IMR-90 (cell line): ENCODE results near the gene DOCK1. TPM values are rescaled to one million over a fixed set of nuclear protein-coding genes. Genes with fewer than 3 reads are reported as not detected.

Experiments
- ATAC-seq: fragments of 200-7000 bp; cut with Tn5 transposase; 2 replicates; pipeline ENCODE4 v1.9.1; 2020; ENCODE audit warnings: low read depth, mild to moderate bottlenecking, moderate library complexity
- BruUV-seq: library from RNA; stranded (reverse); fragments of 400-500 nt; replicated peaks from 2 replicates; lab custom pipeline; 2021; lab: Mats Ljungman, UMichigan
- CTCF ChIA-PET: fragments of 300-600 bp; formaldehyde crosslinking; extraction: SDS; loops from one replicate; lab custom pipeline; 2021; ENCODE audit warnings: antibody characterized with exemption; lab: Yijun Ruan, JAX
- POLR2A ChIA-PET: fragments of 300-600 bp; sonication (Branson Sonifier 250); formaldehyde crosslinking; loops from one replicate; lab custom pipeline; 2022; ENCODE audit warnings: antibody characterized with exemption; ENCODE audit not compliant: unreplicated experiment; lab: Charles Lee
- DNase-seq: peaks from one replicate; pipeline ENCODE4 v3.0.0; 2013
- H2AFZ ChIP-seq: replicated peaks from 2 replicates; pipeline ENCODE3; 2013; ENCODE audit warnings: low read length, mild to moderate bottlenecking; ENCODE audit not compliant: poor library complexity
- H2AK5ac ChIP-seq: 2 replicates; pipeline ENCODE4 v1.6.1; 2013; ENCODE audit warnings: low read depth, low read length, inconsistent platforms
- H2AK9ac ChIP-seq: replicated peaks from 2 replicates; pipeline ENCODE3; 2013; ENCODE audit warnings: mild to moderate bottlenecking, low read depth, low read length, moderate library complexity; ENCODE audit not compliant: poor library complexity
- H2BK120ac ChIP-seq: 2 replicates; pipeline ENCODE4 v1.6.1; 2013; ENCODE audit warnings: low read depth, low read length, inconsistent platforms
- H2BK15ac ChIP-seq: 3 replicates; pipeline ENCODE4 v1.6.1; 2013; ENCODE audit warnings: low read depth, low read length, inconsistent platforms
- H2BK20ac ChIP-seq: 2 replicates; pipeline ENCODE4 v1.6.1; 2013; ENCODE audit warnings: low read depth, mild to moderate bottlenecking, inconsistent platforms, low read length, moderate library complexity
- H2BK5ac ChIP-seq: 2 replicates; pipeline ENCODE4 v1.6.1; 2013; ENCODE audit warnings: mild to moderate bottlenecking, low read depth, low read length, inconsistent platforms; ENCODE audit not compliant: poor library complexity, severe bottlenecking
- H3K14ac ChIP-seq: replicated peaks from 2 replicates; pipeline ENCODE4 v1.6.1; 2013; ENCODE audit warnings: low read depth, low read length, inconsistent platforms
- H3K18ac ChIP-seq: 2 replicates; pipeline ENCODE4 v1.6.1; 2013; ENCODE audit warnings: low read depth, low read length, control low read depth
- H3K23ac ChIP-seq: 2 replicates; pipeline ENCODE4 v1.6.1; 2013; ENCODE audit warnings: low read depth, low read length, inconsistent platforms
- H3K27ac ChIP-seq: 2 replicates; pipeline ENCODE4 v1.5.1; 2013; ENCODE audit warnings: mild to moderate bottlenecking, control low read depth, low read length; ENCODE audit not compliant: insufficient read depth
- H3K27me3 ChIP-seq: 2 replicates; pipeline ENCODE4 v1.6.1; 2013; ENCODE audit warnings: low read length; ENCODE audit not compliant: control insufficient read depth, insufficient read depth
- H3K36me3 ChIP-seq: 2 replicates; pipeline ENCODE4 v1.6.1; 2013; ENCODE audit warnings: low read length, mixed read lengths; ENCODE audit not compliant: control insufficient read depth, insufficient read depth
- H3K4ac ChIP-seq: 2 replicates; pipeline ENCODE4 v1.6.1; 2013; ENCODE audit warnings: low read depth, low read length, inconsistent platforms
- H3K4me1 ChIP-seq: 2 replicates; pipeline ENCODE4 v1.6.1; 2013; ENCODE audit warnings: low read length, mixed read lengths; ENCODE audit not compliant: control insufficient read depth, insufficient read depth
- H3K4me2 ChIP-seq: 2 replicates; pipeline ENCODE4 v1.6.1; 2013; ENCODE audit warnings: low read depth, mild to moderate bottlenecking, control low read depth, low read length, moderate library complexity
- H3K4me3 ChIP-seq: 2 replicates; pipeline ENCODE4 v1.5.1; 2013; ENCODE audit warnings: low read depth, mild to moderate bottlenecking, control low read depth, low read length, moderate library complexity; ENCODE audit not compliant: insufficient read depth
- H3K56ac ChIP-seq: 2 replicates; pipeline ENCODE4 v1.6.1; 2013; ENCODE audit warnings: low read length, inconsistent platforms; ENCODE audit not compliant: insufficient read depth; ENCODE audit errors: extremely low read depth
- H3K79me1 ChIP-seq, 2 experiments: 2 replicates each; pipeline ENCODE4 v1.6.1; 2013; ENCODE audit warnings: low read length in 2 of 2, inconsistent platforms in 1 of 2, low read depth in 1 of 2
- H3K9ac ChIP-seq: 2 replicates; pipeline ENCODE4 v1.6.1; 2013; ENCODE audit warnings: low read depth, low read length, control low read depth
- H3K9me1 ChIP-seq: 2 replicates; pipeline ENCODE4 v1.6.1; 2013; ENCODE audit warnings: low read length, inconsistent platforms; ENCODE audit not compliant: insufficient read depth
- H3K9me3 ChIP-seq: 2 replicates; pipeline ENCODE4 v1.6.1; 2013; ENCODE audit warnings: low read length; ENCODE audit not compliant: control insufficient read depth, insufficient read depth
- H4K20me1 ChIP-seq: 2 replicates; pipeline ENCODE4 v1.6.1; 2013; ENCODE audit warnings: low read length, inconsistent platforms; ENCODE audit not compliant: insufficient read depth
- H4K5ac ChIP-seq: 2 replicates; pipeline ENCODE4 v1.6.1; 2013; ENCODE audit warnings: mild to moderate bottlenecking, low read depth, low read length, control low read depth
- H4K8ac ChIP-seq, 2 experiments: 2 replicates each; pipeline ENCODE4 v1.6.1; 2013; ENCODE audit warnings: low read depth in 2 of 2, low read length in 2 of 2, control low read depth in 1 of 2, inconsistent platforms in 1 of 2
- H4K91ac ChIP-seq: 2 replicates; pipeline ENCODE4 v1.6.1; 2013; ENCODE audit warnings: low read depth, low read length, inconsistent platforms; ENCODE audit not compliant: insufficient read depth
- CHD1 ChIP-seq: IDR thresholded peaks from 2 replicates; pipeline ENCODE4 v1.6.1; 2012; ENCODE audit warnings: low read depth, low read length, improper control_type of control experiment
- MAZ ChIP-seq: IDR thresholded peaks from 2 replicates; pipeline ENCODE4 v1.6.1; 2012; ENCODE audit warnings: low read depth, mild to moderate bottlenecking, low read length, improper control_type of control experiment, moderate library complexity, borderline replicate concordance
- NFE2L2 ChIP-seq: fragments of 150-350 bp; IDR thresholded peaks from 2 replicates; pipeline ENCODE4 v1.6.1; 2016; ENCODE audit warnings: low read depth, mild to moderate bottlenecking, low read length
- RAD21 ChIP-seq: IDR thresholded peaks from 2 replicates; pipeline ENCODE4 v1.6.1; 2012; ENCODE audit warnings: low read length, improper control_type of control experiment
- whole genome bisulfite sequencing, 2 experiments: methylation state at CpG; one replicate each; pipeline versions ENCODE4 v1.1.5 to v1.1.7; 2013; ENCODE audit warnings: missing lambda C conversion rate in 2 of 2; ENCODE audit not compliant: insufficient read length in 1 of 2; ENCODE audit errors: extremely low coverage in 2 of 2; 5-methylcytosine and 5-hydroxymethylcytosine counted together
- dilution Hi-C: fragments of 300-500 bp; cut with HindIII; formaldehyde crosslinking; loops from one replicate; pipeline ENCODE4 v1.14.3; 2018; ENCODE audit warnings: low sequenced_read_pairs; ENCODE audit not compliant: unreplicated experiment
- in situ Hi-C: fragments of 300-500 bp; cut with MboI; formaldehyde crosslinking; loops from 3 replicates; pipeline ENCODE4 v1.14.3; 2019; ENCODE audit warnings: low sequenced_read_pairs, inconsistent platforms, mixed read lengths
- intact Hi-C: fragments of 100-400 bp; cut with micrococcal nuclease; formaldehyde crosslinking; loops from 2 replicates; pipeline ENCODE4 v1.10.0; 2022
- polyA plus RNA-seq, 3 experiments: library from polyadenylated mRNA; depleted of rRNA; stranded (reverse); fragments of >200 nt; gene quantifications; 2 replicates each; pipeline ENCODE4 v1.2.3, GENCODE V29; 2012; ENCODE audit warnings: low replicate concordance in 1 of 3
- total RNA-seq: library from RNA; depleted of rRNA; stranded (reverse); fragments of >200 nt; gene quantifications from 2 replicates; pipeline ENCODE4 v1.2.3, GENCODE V29; 2012

DOCK1 gene
- total and polyA plus RNA-seq, 2 of the 4 experiments (the other 2 are of a cell fraction), result 28.2 to 71.0 TPM

GRCh38 chr10:127207081-127207480, 301.9 kb downstream of the DOCK1 start:
- Histone ChIP-seq H3K9me3 (no peaks in the 10 kb centered on the region), H3K9me1 (no peaks in the 10 kb centered on the region), H2AFZ (no peak overlapping the region), H3K14ac (no peak overlapping the region), H4K8ac (no peak overlapping the region), H4K91ac (no peak overlapping the region), H3K4me3 (no peak overlapping the region), H3K27me3 (no peaks in the 10 kb centered on the region), H3K23ac (no peak overlapping the region), H3K18ac (no peak overlapping the region), H3K36me3 (peaks cover 10% of the 10 kb centered on the region), H2BK120ac (no peak overlapping the region), H3K4me1 (no peaks in the 10 kb centered on the region), H2AK9ac (no peak overlapping the region), H3K4ac (no peak overlapping the region), H3K56ac (no peak overlapping the region), H3K4me2 (no peak overlapping the region), H3K9ac (no peak overlapping the region), H4K5ac (no peak overlapping the region), H2AK5ac (no peak overlapping the region), H2BK20ac (no peak overlapping the region), H2BK15ac (no peak overlapping the region), H3K79me1 (no peaks in the 10 kb centered on the region; a peak in 1 of 4 replicates), H4K20me1 (no peaks in the 10 kb centered on the region), H2BK5ac (no peak overlapping the region), H3K27ac (no peak overlapping the region)
- no peak for TF ChIP-seq RAD21
- TF ChIP-seq MAZ, result no peak
- no peak for TF ChIP-seq NFE2L2
- no peak for TF ChIP-seq CHD1
- CTCF ChIA-PET, result interaction anchor here (1.3 to 1.5 kb wide), 2 partner anchors 9 to 17 kb away, joined by 4 read pairs; no protein-coding TSS in a partner anchor
- POLR2A ChIA-PET, result no interaction called here
- BruUV-seq, result no TSS peak
- DNase-seq, result no peak
- intact Hi-C loops (no loop called here), dilution Hi-C loops (no loop called here), in situ Hi-C loops (no loop called here)
- no CpG with 5 or more reads among the region's 2 CpGs for WGBS, 2 experiments
- ATAC-seq, result no peak
